Spinal cord (tissue), 10 donors: Measurements from ENCODE around the gene TTC39A. TPM values are rescaled to one million over a fixed set of nuclear protein-coding genes. Genes with fewer than 3 reads are reported as not detected.

ENCODE experiments used
- DNase-seq, 6 donors: peaks; one replicate each; pipeline versions ENCODE4 v3.0.0 to v3.0.0-alpha.2; 2013 to 2015; ENCODE audit warnings: low spot score in 6 of 6, low read depth in 4 of 6
- H3K27ac ChIP-seq: one replicate; pipeline ENCODE4 v1.5.1; 2013; ENCODE audit warnings: low read depth, low read length, control low read depth
- H3K27me3 ChIP-seq: one replicate; pipeline ENCODE4 v1.6.1; 2013; ENCODE audit warnings: low read length; ENCODE audit not compliant: control insufficient read depth, insufficient read depth
- H3K36me3 ChIP-seq: one replicate; pipeline ENCODE4 v1.6.1; 2013; ENCODE audit warnings: low read length; ENCODE audit not compliant: control insufficient read depth, insufficient read depth
- H3K4me1 ChIP-seq: one replicate; pipeline ENCODE4 v1.6.1; 2013; ENCODE audit warnings: low read length; ENCODE audit not compliant: control insufficient read depth, insufficient read depth
- H3K4me3 ChIP-seq: one replicate; pipeline ENCODE4 v1.5.1; 2013; ENCODE audit warnings: low read depth, low read length, control low read depth
- H3K9me3 ChIP-seq: one replicate; pipeline ENCODE4 v1.6.1; 2013; ENCODE audit warnings: low read length; ENCODE audit not compliant: control insufficient read depth, insufficient read depth
- WGBS: methylation state at CpG from one replicate; pipeline ENCODE4 v1.1.5; 2013; ENCODE audit warnings: missing lambda C conversion rate; ENCODE audit not compliant: insufficient coverage; 5-methylcytosine and 5-hydroxymethylcytosine counted together
- polyA plus RNA-seq, 2 donors: library from polyadenylated mRNA; unstranded; fragments of 120-200 nt; gene quantifications; one replicate each; pipeline ENCODE4 v1.2.1, GENCODE V29; 2013; ENCODE audit not compliant: insufficient read length in 2 of 2
- total RNA-seq, 2 donors: library from RNA; depleted of rRNA in 1 of 2; stranded (reverse); fragments of 120-200 nt in 1 of 2; fragments of >200 nt in 1 of 2; gene quantifications; one replicate each; pipeline versions ENCODE4 v1.2.3 to v1.2.4, GENCODE V29; 2013 to 2014
- donor health status: healthy.

Gene TTC39A
- total and polyA plus RNA-seq, 4 donors, result 3.3 to 15.1 (median 11.5) TPM

GRCh38 chr1:51309291-51309690, 21.1 kb downstream of the TTC39A start:
- Histone ChIP-seq H3K4me1 (no peaks in the 10 kb centered on the region), H3K4me3 (no peak overlapping the region), H3K9me3 (no peaks in the 10 kb centered on the region), H3K36me3 (peaks cover 3% of the 10 kb centered on the region), H3K27me3 (no peaks in the 10 kb centered on the region), H3K27ac (no peak overlapping the region)
- 77% methylated on average over 5 of the region's 8 CpGs for WGBS
- DNase-seq, result no peak

- Histone ChIP-seq H3K4me3 (no peak overlapping the region), H3K27ac (no peak overlapping the region), H3K36me3 (peaks cover 3% of the 10 kb centered on the region), H3K27me3 (no peaks in the 10 kb centered on the region), H3K9me3 (no peaks in the 10 kb centered on the region), H3K4me1 (no peaks in the 10 kb centered on the region)
- no peak for DNase-seq
- 89% methylated on average over 6 of the region's 6 CpGs for WGBS
These were observed 21.7 kb downstream of the TTC39A start for GRCh38 chr1:51308636-51309035.

GRCh38 chr1:51306950-51307349, 23.4 kb downstream of the TTC39A start:
- 94% methylated on average over 3 of the region's 5 CpGs for WGBS
- no peaks in the 10 kb centered on the region for H3K9me3 ChIP-seq
- DNase-seq, result no peak
- H3K27me3 ChIP-seq, result no peaks in the 10 kb centered on the region
- H3K36me3 ChIP-seq, result peaks cover 7% of the 10 kb centered on the region
- no peaks in the 10 kb centered on the region for H3K4me1 ChIP-seq
- no peak overlapping the region for H3K27ac ChIP-seq
- H3K4me3 ChIP-seq, result no peak overlapping the region

- Histone ChIP-seq H3K4me3 (no peak overlapping the region), H3K4me1 (no peaks in the 10 kb centered on the region), H3K9me3 (no peaks in the 10 kb centered on the region), H3K36me3 (peaks cover 8% of the 10 kb centered on the region), H3K27me3 (no peaks in the 10 kb centered on the region), H3K27ac (no peak overlapping the region)
- 48% methylated on average over 3 of the region's 4 CpGs for WGBS
- no peak for DNase-seq
These were observed 25.0 kb downstream of the TTC39A start for GRCh38 chr1:51305371-51305823.

GRCh38 chr1:51304360-51304759, 26.0 kb downstream of the TTC39A start:
- no peaks in the 10 kb centered on the region for H3K27me3 ChIP-seq
- H3K9me3 ChIP-seq, result no peaks in the 10 kb centered on the region
- no peak for DNase-seq
- no peaks in the 10 kb centered on the region for H3K4me1 ChIP-seq
- H3K27ac ChIP-seq, result no peak overlapping the region
- H3K36me3 ChIP-seq, result peaks cover 8% of the 10 kb centered on the region
- no peak overlapping the region for H3K4me3 ChIP-seq
- 67% methylated on average over 1 of the region's 1 CpG for WGBS

- no peaks in the 10 kb centered on the region for H3K4me1 ChIP-seq
- H3K9me3 ChIP-seq, result no peaks in the 10 kb centered on the region
- WGBS, result 90% methylated on average over 5 of the region's 8 CpGs
- H3K27ac ChIP-seq, result no peak overlapping the region
- peaks cover 8% of the 10 kb centered on the region for H3K36me3 ChIP-seq
- no peak overlapping the region for H3K4me3 ChIP-seq
- no peaks in the 10 kb centered on the region for H3K27me3 ChIP-seq
- DNase-seq, result no peak
These were observed 26.6 kb downstream of the TTC39A start for GRCh38 chr1:51303751-51304251.

- H3K9me3 ChIP-seq, result no peaks in the 10 kb centered on the region
- no peak for DNase-seq
- no peaks in the 10 kb centered on the region for H3K4me1 ChIP-seq
- no peak overlapping the region for H3K4me3 ChIP-seq
- no peaks in the 10 kb centered on the region for H3K27me3 ChIP-seq
- peaks cover 8% of the 10 kb centered on the region for H3K36me3 ChIP-seq
- WGBS, result 50% methylated on average over 1 of the region's 6 CpGs
- H3K27ac ChIP-seq, result no peak overlapping the region
These were observed 27.0 kb downstream of the TTC39A start for GRCh38 chr1:51303315-51303714.

GRCh38 chr1:51302746-51303145, 27.6 kb downstream of the TTC39A start:
- WGBS, result 85% methylated on average over 3 of the region's 7 CpGs
- H3K4me1 ChIP-seq, result no peaks in the 10 kb centered on the region
- H3K27ac ChIP-seq, result no peak overlapping the region
- H3K4me3 ChIP-seq, result no peak overlapping the region
- H3K36me3 ChIP-seq, result peaks cover 8% of the 10 kb centered on the region
- no peaks in the 10 kb centered on the region for H3K27me3 ChIP-seq
- H3K9me3 ChIP-seq, result no peaks in the 10 kb centered on the region
- no peak for DNase-seq

GRCh38 chr1:51302270-51302669, 28.1 kb downstream of the TTC39A start:
- H3K9me3 ChIP-seq, result no peaks in the 10 kb centered on the region
- DNase-seq, result no peak
- H3K4me1 ChIP-seq, result peaks cover 3% of the 10 kb centered on the region
- peaks cover 8% of the 10 kb centered on the region for H3K36me3 ChIP-seq
- no peaks in the 10 kb centered on the region for H3K27me3 ChIP-seq
- 87% methylated on average over 8 of the region's 10 CpGs for WGBS
- H3K4me3 ChIP-seq, result no peak overlapping the region
- no peak overlapping the region for H3K27ac ChIP-seq

- H3K4me1 ChIP-seq, result peaks cover 8% of the 10 kb centered on the region
- H3K27ac ChIP-seq, result no peak overlapping the region
- H3K27me3 ChIP-seq, result no peaks in the 10 kb centered on the region
- no peaks in the 10 kb centered on the region for H3K9me3 ChIP-seq
- DNase-seq, result no peak
- WGBS, result 17% methylated on average over 1 of the region's 3 CpGs
- no peak overlapping the region for H3K4me3 ChIP-seq
- H3K36me3 ChIP-seq, result peaks cover 8% of the 10 kb centered on the region
These were observed 28.6 kb downstream of the TTC39A start for GRCh38 chr1:51301844-51302162.
